NCI-H2227 (cell line): Measurements from ENCODE around the gene SDC4.
A peak's percentile ranks its signal among the peaks of the same experiment; 100 is the strongest.

Source experiments
- DNase-seq: peaks from one replicate; lab custom pipeline; 2025; ENCODE audit not compliant: unreplicated experiment; lab: John Stamatoyannopoulos, UW

The SDC4 gene

GRCh38 chr20:45299786-45300185 lies 48.4 kb downstream of the SDC4 start:
- no peak for DNase-seq

- no peak for DNase-seq
Measured at GRCh38 chr20:45297786-45298497, 50.3 kb downstream of the SDC4 start.

GRCh38 chr20:45294659-45295058 lies 53.6 kb downstream of the SDC4 start:
- no peak for DNase-seq

- no peak for DNase-seq
Measured at GRCh38 chr20:45294003-45294368, 54.2 kb downstream of the SDC4 start.

- peak; percentile 91 for DNase-seq
Measured at GRCh38 chr20:45293041-45294002, 54.9 kb downstream of the SDC4 start.

- DNase-seq, result no peak
Measured at GRCh38 chr20:45292343-45292742, 55.9 kb downstream of the SDC4 start.

GRCh38 chr20:45291526-45291925 lies 56.7 kb downstream of the SDC4 start:
- no peak for DNase-seq

GRCh38 chr20:45290677-45291355 lies 57.4 kb downstream of the SDC4 start:
- DNase-seq, result peak; percentile 87

- DNase-seq, result no peak
Measured at GRCh38 chr20:45289942-45290676, 58.1 kb downstream of the SDC4 start.

GRCh38 chr20:45288860-45289259 lies 59.4 kb downstream of the SDC4 start:
- no peak for DNase-seq

- DNase-seq, result no peak
Measured at GRCh38 chr20:45288376-45288775, 59.8 kb downstream of the SDC4 start.

- DNase-seq, result no peak
Measured at GRCh38 chr20:45283551-45284057, 64.6 kb downstream of the SDC4 start.

GRCh38 chr20:45282700-45283550 lies 65.3 kb downstream of the SDC4 start:
- DNase-seq, result no peak

GRCh38 chr20:45279992-45280391 lies 68.2 kb downstream of the SDC4 start:
- DNase-seq, result no peak

GRCh38 chr20:45275338-45275737 lies 72.9 kb downstream of the SDC4 start:
- no peak for DNase-seq
